MM.1S (cell line): Measurements from ENCODE around the gene DAB2IP.
"Not testable (repeated sequence)": the region's sequence is repeated elsewhere in the genome, so short reads cannot be mapped to it uniquely, and the experiment has no call there.

Experiments used
- DNase-seq: peaks from one replicate; pipeline ENCODE4 v3.0.0-alpha.2; 2015
- H2AFZ ChIP-seq: fragments of 300-600 bp; sonication (generic); 2 replicates; pipeline ENCODE4 v1.6.0; 2016; ENCODE audit warnings: antibody characterized with exemption, low read length
- H3F3A ChIP-seq: fragments of 300-600 bp; sonication (generic); 2 replicates; pipeline ENCODE4 v1.6.1; 2016; ENCODE audit warnings: mild to moderate bottlenecking, antibody characterized with exemption, low read length, moderate library complexity, mixed read lengths; ENCODE audit not compliant: insufficient read depth
- H3K27ac ChIP-seq: fragments of 300-600 bp; sonication (generic); 2 replicates; pipeline ENCODE4 v1.5.1; 2016; ENCODE audit warnings: mild to moderate bottlenecking, low read length
- H3K27me3 ChIP-seq: fragments of 300-600 bp; sonication (generic); replicated peaks from 2 replicates; pipeline ENCODE4 v1.6.0; 2016; ENCODE audit warnings: low read length; ENCODE audit not compliant: insufficient read depth
- H3K36me3 ChIP-seq: fragments of 300-600 bp; sonication (generic); replicated peaks from 2 replicates; pipeline ENCODE4 v1.6.1; 2016; ENCODE audit warnings: mild to moderate bottlenecking, low read length, mixed read lengths; ENCODE audit not compliant: insufficient read depth
- H3K4me1 ChIP-seq: fragments of 300-600 bp; sonication (generic); 2 replicates; pipeline ENCODE4 v1.6.1; 2016; ENCODE audit warnings: low read length, mixed read lengths
- H3K4me2 ChIP-seq: fragments of 300-600 bp; sonication (generic); 2 replicates; pipeline ENCODE4 v1.6.0; 2016; ENCODE audit warnings: low read depth, low read length
- H3K4me3 ChIP-seq: fragments of 300-600 bp; sonication (generic); 2 replicates; pipeline ENCODE4 v1.5.1; 2016; ENCODE audit warnings: low read length, mixed read lengths
- H3K79me2 ChIP-seq: fragments of 300-600 bp; sonication (generic); 2 replicates; pipeline ENCODE4 v1.6.1; 2016; ENCODE audit warnings: mixed run types, low read length, mixed read lengths
- H3K9ac ChIP-seq: fragments of 300-600 bp; sonication (generic); 2 replicates; pipeline ENCODE4 v1.6.1; 2016; ENCODE audit warnings: low read length, mixed read lengths
- H3K9me2 ChIP-seq: fragments of 300-600 bp; sonication (generic); replicated peaks from 2 replicates; pipeline ENCODE4 v1.6.1; 2016; ENCODE audit warnings: mild to moderate bottlenecking, low read length, mixed read lengths; ENCODE audit not compliant: insufficient read depth
- H3K9me3 ChIP-seq: fragments of 300-600 bp; sonication (generic); replicated peaks from 2 replicates; pipeline ENCODE4 v1.6.1; 2016; ENCODE audit warnings: mild to moderate bottlenecking, low read length, mixed read lengths; ENCODE audit not compliant: insufficient read depth
- H4K20me1 ChIP-seq: fragments of 300-600 bp; sonication (generic); 2 replicates; pipeline ENCODE4 v1.6.1; 2016; ENCODE audit warnings: mild to moderate bottlenecking, low read length, moderate library complexity, mixed read lengths; ENCODE audit not compliant: insufficient read depth
- EZH2 ChIP-seq: fragments of 300-600 bp; sonication (generic); optimal IDR thresholded peaks from 2 replicates; pipeline ENCODE3; 2017; ENCODE audit warnings: low read depth, mild to moderate bottlenecking, antibody characterized with exemption, low read length, mixed read lengths
- EZH2phosphoT487 ChIP-seq: fragments of 300-600 bp; sonication (generic); IDR thresholded peaks from 2 replicates; pipeline ENCODE4 v1.6.1; 2018; ENCODE audit warnings: antibody characterized with exemption, low read length
- TF ChIP-seq, protein P1 (sequence below): fragments of 300-600 bp; sonication (generic); IDR thresholded peaks from 2 replicates; pipeline ENCODE4 v1.5.1; 2016; ENCODE audit warnings: antibody characterized with exemption, low read length, mixed read lengths

Gene DAB2IP

DNA sequence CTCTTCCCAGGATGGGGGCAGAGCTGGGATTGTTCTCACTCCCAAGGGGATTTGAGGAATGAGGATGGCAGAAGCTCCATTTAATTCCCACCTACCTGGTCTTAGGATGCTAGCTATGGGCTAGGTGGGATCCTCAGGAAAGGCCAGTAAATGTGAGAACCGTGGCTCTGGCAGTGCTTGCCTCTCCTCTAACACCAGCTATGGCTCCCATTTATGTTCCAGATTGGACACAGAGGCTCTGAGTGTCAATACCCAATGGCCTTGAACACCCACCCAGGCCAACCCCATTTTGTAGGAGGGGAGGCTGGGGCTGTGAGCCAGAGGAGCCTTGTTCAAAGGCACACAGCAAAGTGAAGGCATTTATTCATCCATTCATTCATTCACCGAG is 10.2 kb upstream of the DAB2IP start:
- Histone ChIP-seq H3K4me3 (no peak overlapping the region), H4K20me1 (no peaks in the 10 kb centered on the region), H3K79me2 (no peaks in the 10 kb centered on the region), H3K27me3 (peaks cover 7% of the 10 kb centered on the region), H3K27ac (no peak overlapping the region), H3K9ac (no peak overlapping the region), H3K9me2 (no peaks in the 10 kb centered on the region), H3K9me3 (no peaks in the 10 kb centered on the region), H3K4me2 (no peak overlapping the region), H3F3A (no peaks in the 10 kb centered on the region), H2AFZ (no peak overlapping the region), H3K36me3 (no peaks in the 10 kb centered on the region), H3K4me1 (no peaks in the 10 kb centered on the region)
- no peak for TF ChIP-seq EZH2phosphoT487
- TF ChIP-seq, protein P1, sequence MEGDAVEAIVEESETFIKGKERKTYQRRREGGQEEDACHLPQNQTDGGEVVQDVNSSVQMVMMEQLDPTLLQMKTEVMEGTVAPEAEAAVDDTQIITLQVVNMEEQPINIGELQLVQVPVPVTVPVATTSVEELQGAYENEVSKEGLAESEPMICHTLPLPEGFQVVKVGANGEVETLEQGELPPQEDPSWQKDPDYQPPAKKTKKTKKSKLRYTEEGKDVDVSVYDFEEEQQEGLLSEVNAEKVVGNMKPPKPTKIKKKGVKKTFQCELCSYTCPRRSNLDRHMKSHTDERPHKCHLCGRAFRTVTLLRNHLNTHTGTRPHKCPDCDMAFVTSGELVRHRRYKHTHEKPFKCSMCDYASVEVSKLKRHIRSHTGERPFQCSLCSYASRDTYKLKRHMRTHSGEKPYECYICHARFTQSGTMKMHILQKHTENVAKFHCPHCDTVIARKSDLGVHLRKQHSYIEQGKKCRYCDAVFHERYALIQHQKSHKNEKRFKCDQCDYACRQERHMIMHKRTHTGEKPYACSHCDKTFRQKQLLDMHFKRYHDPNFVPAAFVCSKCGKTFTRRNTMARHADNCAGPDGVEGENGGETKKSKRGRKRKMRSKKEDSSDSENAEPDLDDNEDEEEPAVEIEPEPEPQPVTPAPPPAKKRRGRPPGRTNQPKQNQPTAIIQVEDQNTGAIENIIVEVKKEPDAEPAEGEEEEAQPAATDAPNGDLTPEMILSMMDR = no peak
- TF ChIP-seq EZH2 = no peak
- DNase-seq = no peak

DNA sequence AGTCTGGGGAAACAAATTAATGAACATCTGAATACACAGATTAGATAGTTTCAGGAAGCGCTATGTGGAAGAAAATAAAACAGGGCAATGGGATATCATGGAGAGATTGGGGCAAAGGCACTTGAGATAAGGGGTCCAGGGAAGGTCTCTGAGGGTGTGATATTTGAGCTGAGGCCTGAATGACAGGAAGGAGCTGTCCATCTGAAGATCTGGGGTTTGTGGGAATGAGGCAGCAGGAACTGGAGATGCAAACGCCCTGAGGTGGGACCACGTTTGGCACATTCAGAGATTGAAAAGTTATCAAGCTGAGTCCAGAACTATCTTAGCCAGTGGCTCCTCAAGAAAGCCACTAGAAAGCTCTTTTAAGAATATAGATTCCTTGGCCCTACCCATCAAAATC is 8.7 kb upstream of the DAB2IP start:
- H3K79me2 ChIP-seq = no peaks in the 10 kb centered on the region
- H3K27me3 ChIP-seq = peaks cover 4% of the 10 kb centered on the region
- no peak overlapping the region for H3K4me2 ChIP-seq
- H3K9ac ChIP-seq = no peak overlapping the region
- no peak for TF ChIP-seq EZH2
- no peak for TF ChIP-seq EZH2phosphoT487
- TF ChIP-seq, protein P1 = no peak
- no peaks in the 10 kb centered on the region for H4K20me1 ChIP-seq
- no peaks in the 10 kb centered on the region for H3K36me3 ChIP-seq
- DNase-seq = no peak
- H3K4me3 ChIP-seq = no peak overlapping the region
- no peak overlapping the region for H2AFZ ChIP-seq
- H3K9me2 ChIP-seq = no peaks in the 10 kb centered on the region
- no peaks in the 10 kb centered on the region for H3F3A ChIP-seq
- H3K9me3 ChIP-seq = no peaks in the 10 kb centered on the region
- no peak overlapping the region for H3K27ac ChIP-seq
- no peaks in the 10 kb centered on the region for H3K4me1 ChIP-seq

DNA sequence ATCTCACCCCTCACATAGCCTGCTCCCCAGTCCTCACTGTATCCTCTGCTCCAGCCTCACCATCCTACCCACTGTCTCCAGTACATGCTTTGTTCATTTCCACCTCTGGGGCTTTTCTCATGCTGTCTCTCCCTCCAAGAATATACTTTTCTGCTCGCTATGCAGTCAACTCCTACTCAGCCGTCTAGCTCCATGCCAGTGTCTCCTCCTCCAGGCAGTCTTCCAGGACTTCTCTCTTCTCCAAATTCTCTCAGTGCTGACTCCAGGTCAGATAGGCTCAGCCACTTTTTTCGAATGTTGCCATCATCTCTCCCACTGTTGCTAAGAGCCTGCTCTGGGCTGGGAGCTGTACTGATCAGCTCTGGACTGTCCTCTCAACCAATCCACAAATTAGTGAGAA is 8.0 kb upstream of the DAB2IP start:
- peaks cover 4% of the 10 kb centered on the region for H3K27me3 ChIP-seq
- no peak overlapping the region for H2AFZ ChIP-seq
- no peak overlapping the region for H3K4me2 ChIP-seq
- no peak overlapping the region for H3K27ac ChIP-seq
- H3K9me3 ChIP-seq = no peaks in the 10 kb centered on the region
- no peaks in the 10 kb centered on the region for H4K20me1 ChIP-seq
- H3F3A ChIP-seq = no peaks in the 10 kb centered on the region
- H3K4me3 ChIP-seq = no peak overlapping the region
- H3K79me2 ChIP-seq = no peaks in the 10 kb centered on the region
- TF ChIP-seq EZH2 (no peak), EZH2phosphoT487 (no peak)
- TF ChIP-seq, protein P1 = no peak
- DNase-seq = no peak
- no peak overlapping the region for H3K9ac ChIP-seq
- H3K36me3 ChIP-seq = no peaks in the 10 kb centered on the region
- no peaks in the 10 kb centered on the region for H3K9me2 ChIP-seq
- no peaks in the 10 kb centered on the region for H3K4me1 ChIP-seq

DNA sequence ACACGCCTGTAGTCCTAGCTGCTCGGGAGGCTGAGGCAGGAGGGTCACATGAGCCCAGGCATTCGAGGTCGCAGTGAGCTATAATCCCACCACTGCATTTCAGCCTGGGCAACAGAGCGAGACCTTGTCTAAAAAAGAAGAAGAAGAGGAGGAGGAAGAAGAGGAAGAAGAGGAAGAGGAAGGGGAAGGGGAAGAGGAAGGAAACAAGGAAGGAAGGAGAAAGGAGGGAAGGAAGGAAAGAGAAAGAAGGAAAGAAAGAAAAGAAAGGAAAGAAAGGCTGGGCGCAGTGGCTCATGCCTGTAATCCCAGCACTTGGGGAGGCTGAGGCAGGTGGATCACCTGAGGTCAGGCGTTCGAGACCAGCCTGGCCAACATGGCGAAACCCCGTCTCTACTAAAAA is 7.4 kb upstream of the DAB2IP start:
- not testable (repeated sequence) for H3K79me2 ChIP-seq, H3F3A ChIP-seq, H3K9ac ChIP-seq, H2AFZ ChIP-seq, H3K4me3 ChIP-seq, H3K36me3 ChIP-seq, H3K4me1 ChIP-seq, DNase-seq, H4K20me1 ChIP-seq, H3K27ac ChIP-seq, H3K9me2 ChIP-seq, H3K9me3 ChIP-seq, H3K4me2 ChIP-seq
- peaks cover 10% of the 10 kb centered on the region for H3K27me3 ChIP-seq
